Measurements from ENCODE around the gene MGMT. TPM values are rescaled to one million over a fixed set of nuclear protein-coding genes. Genes with fewer than 3 reads are reported as not detected.

MGMT gene
- total and polyA plus RNA-seq, 4 donors, result 9.9 to 39.6 (median 23.2) TPM

- H3K27me3 ChIP-seq (ENCODE audit: control insufficient read depth in 3 of 3, insufficient read depth in 3 of 3, low read length in 2 of 3), result no peaks in the 10 kb centered on the region
- ATAC-seq (ENCODE audit: insufficient read depth, low FRiP score), result no peak
- TF ChIP-seq CTCF (IDR thresholded peaks at IDR 0.05; ENCODE audit: control extremely low read depth, extremely low read depth), result no peak
- peaks cover 0 to 4% (median 2%) of the 10 kb centered on the region in 5 donors for H3K4me1 ChIP-seq (ENCODE audit: control insufficient read depth in 5 of 5, insufficient read depth in 5 of 5, low read length in 5 of 5)
- no peak overlapping the region for H3K27ac ChIP-seq (ENCODE audit: low read depth in 1 of 2, low read length in 1 of 2)
- no peaks in the 10 kb centered on the region for H3K36me3 ChIP-seq (ENCODE audit: control insufficient read depth in 4 of 4, insufficient read depth in 4 of 4, low read length in 4 of 4)
- H3K9me3 ChIP-seq (ENCODE audit: control insufficient read depth in 4 of 4, insufficient read depth in 3 of 4, low read length in 3 of 4), result no peaks in the 10 kb centered on the region
- H3K9ac ChIP-seq (ENCODE audit: insufficient read depth in 1 of 2, low read length in 2 of 2), result no peak overlapping the region
- DNase-seq, result no peak
- 88 to 90% methylated on average over 10 of the region's 10 CpGs for WGBS, 2 donors
- no peak overlapping the region for H3K4me3 ChIP-seq
Measured at GRCh38 chr10:129604333-129605032, 137.4 kb downstream of the MGMT start.

DNA sequence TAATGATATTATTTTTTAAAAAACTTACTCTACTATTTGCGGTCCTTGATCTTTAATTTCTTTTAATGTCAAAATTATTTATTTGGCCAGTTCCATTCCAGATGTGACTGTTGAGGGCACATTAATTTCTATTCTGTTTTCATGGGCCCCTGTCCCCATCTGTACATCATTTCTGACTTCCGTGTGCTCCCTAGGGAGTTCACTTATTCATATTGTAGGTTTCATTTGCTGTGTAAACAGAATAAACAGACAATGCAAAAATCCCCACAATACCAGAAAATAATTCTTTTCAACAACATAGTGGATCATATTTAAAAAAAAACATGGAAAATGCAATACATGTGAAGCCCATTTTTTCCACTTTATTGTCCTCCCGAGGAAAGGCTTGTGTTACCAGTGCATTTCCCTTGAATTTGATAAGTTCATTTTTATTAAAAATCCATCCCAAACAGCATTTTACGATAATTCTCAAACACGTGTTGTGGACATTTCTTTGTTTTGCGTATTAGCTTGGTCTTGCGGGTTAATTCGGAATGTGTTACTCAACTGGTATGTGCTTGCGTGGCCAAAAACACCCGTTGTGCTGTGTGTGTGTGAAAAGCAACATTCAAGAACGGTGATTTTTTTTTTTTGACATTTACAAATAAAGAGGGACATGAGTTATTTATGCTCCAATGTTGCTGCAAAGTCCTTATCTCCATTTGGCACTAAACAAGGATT, 138.4 kb downstream of the MGMT start:
- no peak for TF ChIP-seq CTCF (IDR thresholded peaks at IDR 0.05; ENCODE audit: control extremely low read depth, extremely low read depth)
- Histone ChIP-seq H3K27ac (ENCODE audit: low read depth in 1 of 2, low read length in 1 of 2) (no peak overlapping the region), H3K27me3 (ENCODE audit: control insufficient read depth in 3 of 3, insufficient read depth in 3 of 3, low read length in 2 of 3) (no peaks in the 10 kb centered on the region), H3K36me3 (ENCODE audit: control insufficient read depth in 4 of 4, insufficient read depth in 4 of 4, low read length in 4 of 4) (no peaks in the 10 kb centered on the region), H3K4me3 (no peak overlapping the region), H3K9me3 (ENCODE audit: control insufficient read depth in 4 of 4, insufficient read depth in 3 of 4, low read length in 3 of 4) (no peaks in the 10 kb centered on the region), H3K9ac (ENCODE audit: insufficient read depth in 1 of 2, low read length in 2 of 2) (no peak overlapping the region), H3K4me1 (ENCODE audit: control insufficient read depth in 5 of 5, insufficient read depth in 5 of 5, low read length in 5 of 5) (peaks cover 0 to 4% (median 2%) of the 10 kb centered on the region in 5 donors)
- ATAC-seq (ENCODE audit: insufficient read depth, low FRiP score), result no peak
- WGBS, 2 donors, result 93 to 94% methylated on average over 11 of the region's 11 CpGs
- DNase-seq, result peak in 1 of 3 donors; percentile 9

- Histone ChIP-seq H3K9ac (ENCODE audit: insufficient read depth in 1 of 2, low read length in 2 of 2) (no peak overlapping the region), H3K4me1 (ENCODE audit: control insufficient read depth in 5 of 5, insufficient read depth in 5 of 5, low read length in 5 of 5) (peaks cover 0 to 4% (median 2%) of the 10 kb centered on the region in 5 donors), H3K4me3 (no peak overlapping the region), H3K36me3 (ENCODE audit: control insufficient read depth in 4 of 4, insufficient read depth in 4 of 4, low read length in 4 of 4) (no peaks in the 10 kb centered on the region), H3K27ac (ENCODE audit: low read depth in 1 of 2, low read length in 1 of 2) (no peak overlapping the region), H3K27me3 (ENCODE audit: control insufficient read depth in 3 of 3, insufficient read depth in 3 of 3, low read length in 2 of 3) (no peaks in the 10 kb centered on the region), H3K9me3 (ENCODE audit: control insufficient read depth in 4 of 4, insufficient read depth in 3 of 4, low read length in 3 of 4) (no peaks in the 10 kb centered on the region)
- no peak for ATAC-seq (ENCODE audit: insufficient read depth, low FRiP score)
- 58 to 59% methylated on average over 19 of the region's 19 CpGs for WGBS, 2 donors
- peak; percentile 22 to 43 (median 30) for DNase-seq
- TF ChIP-seq CTCF (IDR thresholded peaks at IDR 0.05; ENCODE audit: control extremely low read depth, extremely low read depth), result no peak
Measured at GRCh38 chr10:129605986-129606518, 139.0 kb downstream of the MGMT start.
